Astrocyte (in vitro differentiated cells and primary cell): ENCODE data around the gene ATP5MC2.

ENCODE experiments used
- EZH2 ChIP-seq: IDR thresholded peaks from 2 replicates; pipeline ENCODE4 v1.6.1; 2012; ENCODE audit warnings: mild to moderate bottlenecking, low read length, inconsistent platforms; ENCODE audit not compliant: insufficient read depth
- TF ChIP-seq, protein P1 (sequence below): IDR thresholded peaks from 2 replicates; pipeline ENCODE4 v1.5.1; 2011; ENCODE audit warnings: low read depth, mild to moderate bottlenecking, inconsistent platforms, low read length, moderate library complexity; ENCODE audit not compliant: insufficient read depth

- TF ChIP-seq, protein P1, sequence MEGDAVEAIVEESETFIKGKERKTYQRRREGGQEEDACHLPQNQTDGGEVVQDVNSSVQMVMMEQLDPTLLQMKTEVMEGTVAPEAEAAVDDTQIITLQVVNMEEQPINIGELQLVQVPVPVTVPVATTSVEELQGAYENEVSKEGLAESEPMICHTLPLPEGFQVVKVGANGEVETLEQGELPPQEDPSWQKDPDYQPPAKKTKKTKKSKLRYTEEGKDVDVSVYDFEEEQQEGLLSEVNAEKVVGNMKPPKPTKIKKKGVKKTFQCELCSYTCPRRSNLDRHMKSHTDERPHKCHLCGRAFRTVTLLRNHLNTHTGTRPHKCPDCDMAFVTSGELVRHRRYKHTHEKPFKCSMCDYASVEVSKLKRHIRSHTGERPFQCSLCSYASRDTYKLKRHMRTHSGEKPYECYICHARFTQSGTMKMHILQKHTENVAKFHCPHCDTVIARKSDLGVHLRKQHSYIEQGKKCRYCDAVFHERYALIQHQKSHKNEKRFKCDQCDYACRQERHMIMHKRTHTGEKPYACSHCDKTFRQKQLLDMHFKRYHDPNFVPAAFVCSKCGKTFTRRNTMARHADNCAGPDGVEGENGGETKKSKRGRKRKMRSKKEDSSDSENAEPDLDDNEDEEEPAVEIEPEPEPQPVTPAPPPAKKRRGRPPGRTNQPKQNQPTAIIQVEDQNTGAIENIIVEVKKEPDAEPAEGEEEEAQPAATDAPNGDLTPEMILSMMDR: no peak
- no peak for TF ChIP-seq EZH2
These were observed 30.7 kb downstream of the ATP5MC2 start for GRCh38 chr12:53645165-53645564.
